Measurements from ENCODE around the gene TIMELESS.
A peak's percentile ranks its signal among the peaks of the same experiment; 100 is the strongest.

TIMELESS gene

DNA sequence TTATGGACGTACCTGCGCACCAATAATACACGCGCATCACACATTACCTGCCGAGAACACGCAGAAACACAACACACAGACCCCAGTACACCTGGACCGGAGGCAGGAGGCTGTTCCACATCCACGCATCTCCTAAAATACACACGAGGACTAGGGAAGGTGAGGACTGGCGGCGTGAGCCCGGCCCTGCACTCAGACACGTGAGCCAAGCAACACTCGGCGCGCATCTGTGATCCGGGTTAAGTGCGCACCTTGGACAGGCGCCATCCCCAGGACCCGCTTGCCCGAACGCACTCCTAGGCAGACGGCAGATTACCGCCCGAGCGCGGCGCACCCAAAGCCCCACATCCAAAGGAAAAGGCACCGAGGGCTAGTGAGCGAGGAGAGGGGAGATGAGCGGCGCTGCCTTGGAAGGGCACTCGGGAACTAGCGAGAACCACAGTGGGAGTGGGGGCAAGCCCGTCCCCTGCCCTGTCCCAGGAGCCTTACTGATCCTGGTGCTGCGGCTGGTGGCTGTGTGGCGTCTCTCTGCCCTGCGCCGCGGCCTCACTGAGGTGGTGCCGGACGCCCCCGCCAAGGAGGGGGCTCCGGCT is 38.3 kb upstream of the TIMELESS start (continued):
- TF ChIP-seq ZNF600 (tag by site-specific recombination; IDR thresholded peaks at IDR 0.05) (peak; percentile 91), ZNF24 (tag by site-specific recombination; IDR thresholded peaks at IDR 0.05) (0 out of 2 replicates have a peak, but pooled peaks have one; percentile 25), ZBTB8A (tag by site-specific recombination; IDR thresholded peaks at IDR 0.05) (peak; percentile 65), ZNF777 (tag by site-specific recombination; IDR thresholded peaks at IDR 0.05; ENCODE audit: borderline replicate concordance) (peak; percentile 62), YY1 (tag by site-specific recombination; IDR thresholded peaks at IDR 0.05) (no peak), TCF7L2 (IDR thresholded peaks at IDR 0.05; ENCODE audit: borderline replicate concordance, low read depth, low read length) (no peak), ZNF561 (tag by site-specific recombination; IDR thresholded peaks at IDR 0.05; ENCODE audit: borderline replicate concordance) (0 out of 2 replicates have a peak, but pooled peaks have one; percentile 21), SETDB1 (IDR thresholded peaks at IDR 0.05; ENCODE audit: insufficient read length, low read length) (no peak), ZSCAN30 (tag by site-specific recombination; IDR thresholded peaks at IDR 0.05) (0 out of 2 replicates have a peak, but pooled peaks have one; percentile 15), ZNF501 (tag by site-specific recombination; IDR thresholded peaks at IDR 0.05) (peak; percentile 93), OSR2 (tag by site-specific recombination; IDR thresholded peaks at IDR 0.05) (no peak), ZNF266 (tag by site-specific recombination; IDR thresholded peaks at IDR 0.05; ENCODE audit: low read depth) (no peak), ZEB2 (tag by site-specific recombination; IDR thresholded peaks at IDR 0.05) (peak; percentile 53; the same call in 1 of the 2 replicates), ZNF248 (tag by site-specific recombination; IDR thresholded peaks at IDR 0.05) (no peak), ZNF223 (tag by site-specific recombination; IDR thresholded peaks at IDR 0.05) (peak; percentile 86), ZNF707 (tag by site-specific recombination; IDR thresholded peaks at IDR 0.05) (no peak), SP3 (tag by site-specific recombination; IDR thresholded peaks at IDR 0.05) (no peak), ZNF658 (tag by site-specific recombination; IDR thresholded peaks at IDR 0.05) (no peak), ZNF366 (tag by site-specific recombination; conservative IDR thresholded peaks at IDR 0.05) (no peak), ZNF302 (tag by site-specific recombination; IDR thresholded peaks at IDR 0.05; ENCODE audit: low read depth) (no peak), ZNF544 (tag by site-specific recombination; IDR thresholded peaks at IDR 0.05) (no peak), GLI2 (tag by site-specific recombination; IDR thresholded peaks at IDR 0.05; ENCODE audit: borderline replicate concordance, low read depth) (no peak), ZNF211 (tag by site-specific recombination; IDR thresholded peaks at IDR 0.05; ENCODE audit: low read depth) (no peak), ZBTB17 (tag by site-specific recombination; IDR thresholded peaks at IDR 0.05) (peak; percentile 98), ZFP41 (tag by site-specific recombination; IDR thresholded peaks at IDR 0.05; ENCODE audit: borderline replicate concordance) (no peak), GLIS2 (tag by site-specific recombination; IDR thresholded peaks at IDR 0.05) (no peak), SP7 (tag by site-specific recombination; IDR thresholded peaks at IDR 0.05) (peak; percentile 75; the same call in 1 of the 2 replicates), ZFP3 (tag by site-specific recombination; IDR thresholded peaks at IDR 0.05; ENCODE audit: low read depth) (peak; percentile 92), ZFP37 (tag by site-specific recombination; IDR thresholded peaks at IDR 0.05) (peak; percentile 84), HOXC10 (CRISPR knock-in tag; IDR thresholded peaks at IDR 0.05) (no peak), ZNF184 (tag by site-specific recombination; IDR thresholded peaks at IDR 0.05) (no peak)
- TF ChIP-seq, protein P1, sequence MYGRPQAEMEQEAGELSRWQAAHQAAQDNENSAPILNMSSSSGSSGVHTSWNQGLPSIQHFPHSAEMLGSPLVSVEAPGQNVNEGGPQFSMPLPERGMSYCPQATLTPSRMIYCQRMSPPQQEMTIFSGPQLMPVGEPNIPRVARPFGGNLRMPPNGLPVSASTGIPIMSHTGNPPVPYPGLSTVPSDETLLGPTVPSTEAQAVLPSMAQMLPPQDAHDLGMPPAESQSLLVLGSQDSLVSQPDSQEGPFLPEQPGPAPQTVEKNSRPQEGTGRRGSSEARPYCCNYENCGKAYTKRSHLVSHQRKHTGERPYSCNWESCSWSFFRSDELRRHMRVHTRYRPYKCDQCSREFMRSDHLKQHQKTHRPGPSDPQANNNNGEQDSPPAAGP (tag by site-specific recombination; IDR thresholded peaks at IDR 0.05) = peak; percentile 47; the same call in 1 of the 2 replicates
- TF ChIP-seq, protein P2, sequence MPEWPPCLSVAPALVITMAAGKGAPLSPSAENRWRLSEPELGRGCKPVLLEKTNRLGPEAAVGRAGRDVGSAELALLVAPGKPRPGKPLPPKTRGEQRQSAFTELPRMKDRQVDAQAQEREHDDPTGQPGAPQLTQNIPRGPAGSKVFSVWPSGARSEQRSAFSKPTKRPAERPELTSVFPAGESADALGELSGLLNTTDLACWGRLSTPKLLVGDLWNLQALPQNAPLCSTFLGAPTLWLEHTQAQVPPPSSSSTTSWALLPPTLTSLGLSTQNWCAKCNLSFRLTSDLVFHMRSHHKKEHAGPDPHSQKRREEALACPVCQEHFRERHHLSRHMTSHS (tag by site-specific recombination; IDR thresholded peaks at IDR 0.05) = no peak
- TF ChIP-seq, protein P3, sequence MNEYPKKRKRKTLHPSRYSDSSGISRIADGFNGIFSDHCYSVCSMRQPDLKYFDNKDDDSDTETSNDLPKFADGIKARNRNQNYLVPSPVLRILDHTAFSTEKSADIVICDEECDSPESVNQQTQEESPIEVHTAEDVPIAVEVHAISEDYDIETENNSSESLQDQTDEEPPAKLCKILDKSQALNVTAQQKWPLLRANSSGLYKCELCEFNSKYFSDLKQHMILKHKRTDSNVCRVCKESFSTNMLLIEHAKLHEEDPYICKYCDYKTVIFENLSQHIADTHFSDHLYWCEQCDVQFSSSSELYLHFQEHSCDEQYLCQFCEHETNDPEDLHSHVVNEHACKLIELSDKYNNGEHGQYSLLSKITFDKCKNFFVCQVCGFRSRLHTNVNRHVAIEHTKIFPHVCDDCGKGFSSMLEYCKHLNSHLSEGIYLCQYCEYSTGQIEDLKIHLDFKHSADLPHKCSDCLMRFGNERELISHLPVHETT (tag by site-specific recombination; IDR thresholded peaks at IDR 0.05) = no peak
- TF ChIP-seq, protein P4, sequence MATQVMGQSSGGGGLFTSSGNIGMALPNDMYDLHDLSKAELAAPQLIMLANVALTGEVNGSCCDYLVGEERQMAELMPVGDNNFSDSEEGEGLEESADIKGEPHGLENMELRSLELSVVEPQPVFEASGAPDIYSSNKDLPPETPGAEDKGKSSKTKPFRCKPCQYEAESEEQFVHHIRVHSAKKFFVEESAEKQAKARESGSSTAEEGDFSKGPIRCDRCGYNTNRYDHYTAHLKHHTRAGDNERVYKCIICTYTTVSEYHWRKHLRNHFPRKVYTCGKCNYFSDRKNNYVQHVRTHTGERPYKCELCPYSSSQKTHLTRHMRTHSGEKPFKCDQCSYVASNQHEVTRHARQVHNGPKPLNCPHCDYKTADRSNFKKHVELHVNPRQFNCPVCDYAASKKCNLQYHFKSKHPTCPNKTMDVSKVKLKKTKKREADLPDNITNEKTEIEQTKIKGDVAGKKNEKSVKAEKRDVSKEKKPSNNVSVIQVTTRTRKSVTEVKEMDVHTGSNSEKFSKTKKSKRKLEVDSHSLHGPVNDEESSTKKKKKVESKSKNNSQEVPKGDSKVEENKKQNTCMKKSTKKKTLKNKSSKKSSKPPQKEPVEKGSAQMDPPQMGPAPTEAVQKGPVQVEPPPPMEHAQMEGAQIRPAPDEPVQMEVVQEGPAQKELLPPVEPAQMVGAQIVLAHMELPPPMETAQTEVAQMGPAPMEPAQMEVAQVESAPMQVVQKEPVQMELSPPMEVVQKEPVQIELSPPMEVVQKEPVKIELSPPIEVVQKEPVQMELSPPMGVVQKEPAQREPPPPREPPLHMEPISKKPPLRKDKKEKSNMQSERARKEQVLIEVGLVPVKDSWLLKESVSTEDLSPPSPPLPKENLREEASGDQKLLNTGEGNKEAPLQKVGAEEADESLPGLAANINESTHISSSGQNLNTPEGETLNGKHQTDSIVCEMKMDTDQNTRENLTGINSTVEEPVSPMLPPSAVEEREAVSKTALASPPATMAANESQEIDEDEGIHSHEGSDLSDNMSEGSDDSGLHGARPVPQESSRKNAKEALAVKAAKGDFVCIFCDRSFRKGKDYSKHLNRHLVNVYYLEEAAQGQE (tag by site-specific recombination; IDR thresholded peaks at IDR 0.05) = peak; percentile 93
